Endothelial cell of umbilical vein (primary cell): ENCODE results near the gene ZBTB7A.

Source experiments
- CTCF ChIP-seq, 2 donors: IDR thresholded peaks; 1 replicate in 1 of 2; 2 replicates in 1 of 2; pipeline ENCODE4 v1.5.1; 2011; ENCODE audit warnings: low read length in 2 of 2, mild to moderate bottlenecking in 2 of 2, moderate library complexity in 2 of 2, control low read depth in 1 of 2, inconsistent platforms in 1 of 2, low read depth in 1 of 2; ENCODE audit not compliant: insufficient read depth in 1 of 2; ENCODE audit errors: extremely low read depth in 1 of 2
- FOS ChIP-seq: IDR thresholded peaks from 2 replicates; pipeline ENCODE4 v1.6.1; 2011; ENCODE audit warnings: mild to moderate bottlenecking, low read length, moderate library complexity, borderline replicate concordance; ENCODE audit not compliant: insufficient read depth
- JUN ChIP-seq: IDR thresholded peaks from 2 replicates; pipeline ENCODE4 v1.6.1; 2011; ENCODE audit warnings: borderline replicate concordance, low read depth; ENCODE audit not compliant: insufficient read length, insufficient read depth
- MYC ChIP-seq: IDR thresholded peaks from one replicate; pipeline ENCODE4 v1.6.1; 2011; ENCODE audit warnings: mild to moderate bottlenecking, low read depth, low read length
- POLR2A ChIP-seq: IDR thresholded peaks from 2 replicates; pipeline ENCODE4 v1.6.1; 2012; ENCODE audit warnings: low read depth, mild to moderate bottlenecking, control low read depth, low read length
- POLR2AphosphoS5 ChIP-seq: IDR thresholded peaks from 2 replicates; pipeline ENCODE4 v1.6.1; 2012; ENCODE audit warnings: low read depth, mild to moderate bottlenecking, control low read depth, low read length, moderate library complexity; ENCODE audit not compliant: insufficient read depth

- TF ChIP-seq CTCF (IDR thresholded peaks at IDR 0.05; ENCODE audit: extremely low read depth in 1 of 2, insufficient read depth in 1 of 2, low read depth in 1 of 2, low read length in 2 of 2) = no peak
- TF ChIP-seq FOS = no peak
- TF ChIP-seq POLR2A = no peak
- TF ChIP-seq JUN = no peak
- no peak for TF ChIP-seq MYC
- TF ChIP-seq POLR2AphosphoS5 = no peak
These were observed 22.8 kb upstream of the ZBTB7A start for GRCh38 chr19:4089400-4089908.
